ENCODE data around the gene MGRN1.

DNA sequence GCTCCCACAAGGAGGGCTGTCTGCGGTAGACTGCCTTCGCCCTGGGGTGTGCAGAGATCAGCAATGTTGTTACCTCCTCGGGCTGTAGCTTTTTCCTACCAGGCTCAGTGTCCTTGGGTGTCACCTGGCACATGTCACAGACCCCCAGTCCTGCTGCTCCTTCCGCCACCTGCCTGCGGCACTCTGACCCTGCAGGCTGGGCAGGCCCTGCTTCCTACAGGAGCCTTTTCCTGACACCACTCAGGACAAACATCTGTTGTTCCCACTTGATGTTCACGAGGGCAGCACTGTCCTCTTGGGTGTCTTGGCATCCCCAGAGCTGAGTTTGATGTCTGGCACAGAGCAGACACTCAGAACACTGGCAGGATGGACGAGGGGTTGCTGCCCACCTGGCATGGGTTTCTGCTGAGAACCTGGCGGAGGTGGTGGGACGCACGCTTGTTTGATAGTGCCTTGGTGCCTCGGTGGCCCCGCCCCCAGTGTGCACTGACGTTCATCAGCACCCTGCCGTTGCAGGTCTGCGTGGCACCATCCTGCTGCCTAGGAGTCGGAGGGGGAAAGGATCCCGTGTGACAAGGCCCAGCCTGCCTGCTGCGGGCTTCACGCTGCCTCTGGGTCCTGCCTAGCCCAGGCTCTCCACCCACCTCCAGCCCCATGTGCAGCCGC is 42.0 kb downstream of the MGRN1 start:
- TF ChIP-seq YY1 (IDR thresholded peaks at IDR 0.05; ENCODE audit: insufficient read depth, insufficient read length) (no peak), ZNF274 (IDR thresholded peaks at IDR 0.05; ENCODE audit: low read depth, low read length) (no peak), SUZ12 (IDR thresholded peaks at IDR 0.05; ENCODE audit: extremely low read depth, insufficient read depth, insufficient read length) (no peak)

Data from NT2/D1 (cell line).